Stimulated activated effector memory CD8-positive, alpha-beta T cell treated with anti-CD3 and anti-CD28 coated beads, Interleukin-12 subunit alpha, Interleukin-12 subunit beta, amount 100 ng/mL, for 72 hours (primary cell): ENCODE results near the gene CTSD.
A peak's percentile ranks its signal among the peaks of the same experiment; 100 is the strongest.

Source experiments
- ATAC-seq: fragments of 150-1000 bp; cut with Tn5 transposase; 2 replicates; pipeline ENCODE4 v1.10.0; 2021
- DNase-seq, 2 donors: peaks; one replicate each; pipeline ENCODE4 v3.0.0; 2021 to 2022; ENCODE audit warnings: low spot score in 2 of 2
- H3K27ac Mint-ChIP-seq: one replicate; pipeline ENCODE4 v1.8.0; 2022; ENCODE audit warnings: mild to moderate bottlenecking, mixed read lengths
- H3K36me3 Mint-ChIP-seq: one replicate; pipeline ENCODE4 v1.8.0; 2022; ENCODE audit warnings: mild to moderate bottlenecking, mixed read lengths
- H3K4me1 Mint-ChIP-seq: one replicate; pipeline ENCODE4 v1.8.0; 2022; ENCODE audit warnings: mixed read lengths
- H3K4me3 Mint-ChIP-seq: one replicate; pipeline ENCODE4 v1.8.0; 2022; ENCODE audit warnings: mild to moderate bottlenecking, mixed read lengths
- H3K9me3 Mint-ChIP-seq: one replicate; pipeline ENCODE4 v1.8.0; 2022; ENCODE audit warnings: mixed read lengths

Gene CTSD

GRCh38 chr11:1755692-1756561, 7.8 kb downstream of the CTSD start:
- Mint-ChIP-seq H3K9me3 (no peaks in the 10 kb centered on the region), H3K4me3 (peak overlapping the region; percentile 74), H3K27ac (peak overlapping the region; percentile 96), H3K4me1 (peaks cover 47% of the 10 kb centered on the region), H3K36me3 (peaks cover 63% of the 10 kb centered on the region)
- ATAC-seq, result no peak
- DNase-seq, result no peak

GRCh38 chr11:1755344-1755691, 8.4 kb downstream of the CTSD start:
- Mint-ChIP-seq H3K36me3 (peaks cover 67% of the 10 kb centered on the region), H3K9me3 (no peaks in the 10 kb centered on the region), H3K4me3 (no peak overlapping the region), H3K27ac (peak overlapping the region; percentile 80), H3K4me1 (peaks cover 53% of the 10 kb centered on the region)
- no peak for DNase-seq
- no peak for ATAC-seq

GRCh38 chr11:1754376-1755150, 9.2 kb downstream of the CTSD start:
- H3K36me3 Mint-ChIP-seq, result peaks cover 75% of the 10 kb centered on the region
- peak overlapping the region; percentile 80 for H3K27ac Mint-ChIP-seq
- H3K4me1 Mint-ChIP-seq, result peaks cover 60% of the 10 kb centered on the region

GRCh38 chr11:1753929-1754305, 9.8 kb downstream of the CTSD start:
- ATAC-seq (no peak), DNase-seq (no peak)
- Mint-ChIP-seq H3K9me3 (no peaks in the 10 kb centered on the region), H3K4me3 (no peak overlapping the region), H3K36me3 (peaks cover 73% of the 10 kb centered on the region), H3K27ac (no peak overlapping the region), H3K4me1 (peaks cover 58% of the 10 kb centered on the region)

More at GRCh38 chr11:1754376-1755150, 9.2 kb downstream of the CTSD start:
- ATAC-seq (no peak), DNase-seq (no peak)
- no peaks in the 10 kb centered on the region for H3K9me3 Mint-ChIP-seq
- H3K4me3 Mint-ChIP-seq, result no peak overlapping the region

GRCh38 chr11:1753229-1753928, 10.3 kb downstream of the CTSD start:
- ATAC-seq, result no peak
- peak overlapping the region; percentile 32 for H3K27ac Mint-ChIP-seq
- H3K36me3 Mint-ChIP-seq, result peaks cover 68% of the 10 kb centered on the region
- H3K4me1 Mint-ChIP-seq, result peaks cover 52% of the 10 kb centered on the region
- H3K9me3 Mint-ChIP-seq, result no peaks in the 10 kb centered on the region
- no peak for DNase-seq
- H3K4me3 Mint-ChIP-seq, result no peak overlapping the region

GRCh38 chr11:1752907-1753228, 10.9 kb downstream of the CTSD start:
- Mint-ChIP-seq H3K4me1 (peaks cover 48% of the 10 kb centered on the region), H3K27ac (peak overlapping the region; percentile 32), H3K36me3 (peaks cover 66% of the 10 kb centered on the region), H3K4me3 (no peak overlapping the region), H3K9me3 (no peaks in the 10 kb centered on the region)
- ATAC-seq, result no peak
- no peak for DNase-seq

- Mint-ChIP-seq H3K9me3 (no peaks in the 10 kb centered on the region), H3K4me1 (peaks cover 42% of the 10 kb centered on the region), H3K27ac (peak overlapping the region; percentile 32), H3K4me3 (no peak overlapping the region), H3K36me3 (peaks cover 62% of the 10 kb centered on the region)
- no peak for ATAC-seq
- DNase-seq, result no peak
These were observed 11.5 kb downstream of the CTSD start for GRCh38 chr11:1751999-1752906.

- Mint-ChIP-seq H3K4me1 (peaks cover 36% of the 10 kb centered on the region), H3K4me3 (no peak overlapping the region), H3K27ac (no peak overlapping the region), H3K9me3 (no peaks in the 10 kb centered on the region), H3K36me3 (peaks cover 59% of the 10 kb centered on the region)
- ATAC-seq (no peak), DNase-seq (no peak)
These were observed 12.2 kb downstream of the CTSD start for GRCh38 chr11:1751531-1751921.

GRCh38 chr11:1750840-1751530, 12.7 kb downstream of the CTSD start:
- Mint-ChIP-seq H3K27ac (peak overlapping the region; percentile 12), H3K4me1 (peaks cover 36% of the 10 kb centered on the region), H3K9me3 (peaks cover 3% of the 10 kb centered on the region), H3K36me3 (peaks cover 53% of the 10 kb centered on the region), H3K4me3 (peak overlapping the region; percentile 64)
- ATAC-seq, result no peak
- no peak for DNase-seq

- H3K4me1 Mint-ChIP-seq, result peaks cover 36% of the 10 kb centered on the region
- DNase-seq (no peak), ATAC-seq (no peak)
- H3K9me3 Mint-ChIP-seq, result peaks cover 3% of the 10 kb centered on the region
- H3K27ac Mint-ChIP-seq, result peak within 1 kb of the TSS; percentile 12
- peaks cover 49% of the 10 kb centered on the region for H3K36me3 Mint-ChIP-seq
- H3K4me3 Mint-ChIP-seq, result peak within 1 kb of the TSS; percentile 64
These were observed 13.3 kb downstream of the CTSD start, which contains the start of gene IFITM10 for GRCh38 chr11:1750481-1750839. Gene IFITM10 (minus strand): TSS chr11:1750595. CDS start chr11:1750442, 153 bp downstream.

- Mint-ChIP-seq H3K9me3 (peaks cover 3% of the 10 kb centered on the region), H3K4me3 (peak overlapping the region; percentile 64), H3K36me3 (peaks cover 43% of the 10 kb centered on the region), H3K4me1 (peaks cover 31% of the 10 kb centered on the region), H3K27ac (peak overlapping the region; percentile 12)
- ATAC-seq, result no peak
- DNase-seq, result no peak
These were observed 14.1 kb downstream of the CTSD start for GRCh38 chr11:1749395-1750351.

- Mint-ChIP-seq H3K9me3 (peaks cover 3% of the 10 kb centered on the region), H3K27ac (no peak overlapping the region), H3K36me3 (peaks cover 38% of the 10 kb centered on the region), H3K4me1 (peaks cover 28% of the 10 kb centered on the region), H3K4me3 (peak overlapping the region; percentile 64)
- ATAC-seq, result peak; percentile 44
- no peak for DNase-seq
These were observed 14.9 kb downstream of the CTSD start for GRCh38 chr11:1748636-1749394.
